Fibroblast of skin of left quadriceps (primary cell): Measurements from ENCODE around the gene TUSC2.

Experiments used
- DNase-seq, 2 experiments: peaks; one replicate each; pipeline ENCODE4 v3.0.0-alpha.2; 2013; ENCODE audit warnings: low read depth in 2 of 2

TUSC2 gene

DNA sequence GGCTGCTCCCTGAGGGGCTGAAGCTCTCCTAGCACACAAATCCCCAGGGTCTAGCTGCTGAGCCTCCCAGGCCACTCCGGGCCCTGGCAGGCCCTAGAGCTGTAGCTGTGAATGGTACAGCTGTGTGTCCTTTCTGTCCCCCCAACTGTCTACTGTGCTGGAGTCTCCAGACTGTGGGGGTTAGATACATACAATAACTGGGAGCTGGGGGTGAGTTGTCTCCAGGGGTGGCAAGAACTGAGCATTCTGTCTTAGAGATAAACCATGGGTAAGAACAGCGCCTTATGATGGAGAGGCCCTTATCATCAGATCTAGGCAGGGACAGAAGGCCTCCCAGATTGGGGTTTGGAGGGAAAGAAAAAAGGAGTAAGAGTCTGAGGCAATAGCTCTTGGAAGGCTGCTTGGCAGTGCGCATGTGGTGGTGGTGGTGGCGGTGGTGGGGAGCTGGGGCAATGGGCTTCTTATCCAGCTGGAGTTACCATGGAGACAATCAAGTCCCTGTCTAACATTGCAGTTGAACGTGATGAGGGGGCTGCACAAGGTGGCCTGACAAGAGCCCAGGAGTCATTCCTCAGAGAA, 26.3 kb upstream of the TUSC2 start:
- DNase-seq: no peak

DNA sequence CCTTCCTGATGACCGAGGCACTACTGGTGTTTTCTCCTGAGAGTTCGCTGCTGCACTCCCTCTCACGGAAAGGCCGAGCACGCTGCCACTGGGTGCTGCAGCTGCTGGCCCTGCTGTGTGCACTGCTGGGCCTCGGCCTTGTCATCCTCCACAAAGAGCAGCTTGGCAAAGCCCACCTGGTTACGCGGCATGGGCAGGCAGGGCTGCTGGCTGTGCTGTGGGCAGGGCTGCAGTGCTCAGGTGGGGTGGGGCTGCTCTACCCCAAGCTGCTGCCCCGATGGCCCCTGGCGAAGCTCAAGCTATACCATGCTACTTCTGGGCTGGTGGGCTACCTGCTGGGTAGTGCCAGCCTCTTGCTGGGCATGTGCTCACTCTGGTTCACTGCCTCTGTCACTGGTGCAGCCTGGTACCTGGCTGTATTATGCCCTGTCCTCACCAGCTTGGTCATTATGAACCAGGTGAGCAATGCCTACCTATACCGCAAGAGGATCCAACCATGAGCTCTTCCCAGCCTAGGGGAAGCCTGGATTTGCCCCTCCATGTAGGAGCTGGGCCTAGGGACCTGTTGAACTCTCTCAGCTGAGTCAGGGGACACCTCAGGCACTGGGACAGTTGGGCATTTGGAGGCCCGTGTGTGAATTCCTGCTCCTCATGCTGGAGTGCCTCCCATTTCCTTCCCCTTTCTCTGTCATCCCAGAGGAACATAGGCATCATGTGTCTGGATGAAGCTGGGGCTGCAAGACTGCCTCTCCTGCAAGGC, 25.4 kb upstream of the TUSC2 start:
- no peak for DNase-seq

DNA sequence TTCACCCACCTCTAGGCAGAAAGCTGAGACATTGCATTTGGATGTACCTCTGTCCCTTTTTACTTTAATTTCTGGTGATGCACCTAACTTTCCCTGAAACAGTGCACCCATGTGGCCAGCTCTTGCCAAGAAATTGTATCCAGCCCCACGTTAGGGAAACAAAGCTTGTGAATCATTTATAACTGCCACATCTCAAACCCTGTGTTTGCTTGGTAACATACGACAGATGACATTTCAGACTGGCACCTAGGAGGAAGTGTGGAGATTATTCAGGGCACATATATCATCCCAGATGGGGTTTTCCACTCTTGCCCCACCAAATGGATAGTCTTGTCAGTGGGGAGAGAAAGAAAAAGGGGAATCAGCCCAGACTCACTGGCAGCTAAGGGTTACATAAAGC, 24.8 kb upstream of the TUSC2 start:
- DNase-seq: no peak

DNA sequence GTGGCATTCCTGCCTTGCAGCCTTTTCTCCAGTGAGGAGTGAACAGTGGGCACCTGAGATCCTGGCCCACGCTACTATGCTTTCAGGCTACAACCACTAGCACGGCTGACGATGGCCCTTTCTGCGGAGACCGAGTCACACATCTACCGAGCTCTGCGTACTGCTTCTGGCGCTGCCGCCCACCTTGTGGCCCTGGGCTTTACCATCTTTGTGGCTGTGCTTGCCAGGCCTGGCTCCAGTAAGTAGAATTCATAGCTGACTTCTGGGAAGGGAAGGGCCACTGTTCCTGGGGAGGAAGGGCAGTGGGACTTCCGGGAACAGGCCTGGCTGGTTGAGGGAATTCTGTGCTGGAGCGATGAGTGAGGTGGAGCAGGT, 23.3 kb upstream of the TUSC2 start:
- DNase-seq: no peak

DNA sequence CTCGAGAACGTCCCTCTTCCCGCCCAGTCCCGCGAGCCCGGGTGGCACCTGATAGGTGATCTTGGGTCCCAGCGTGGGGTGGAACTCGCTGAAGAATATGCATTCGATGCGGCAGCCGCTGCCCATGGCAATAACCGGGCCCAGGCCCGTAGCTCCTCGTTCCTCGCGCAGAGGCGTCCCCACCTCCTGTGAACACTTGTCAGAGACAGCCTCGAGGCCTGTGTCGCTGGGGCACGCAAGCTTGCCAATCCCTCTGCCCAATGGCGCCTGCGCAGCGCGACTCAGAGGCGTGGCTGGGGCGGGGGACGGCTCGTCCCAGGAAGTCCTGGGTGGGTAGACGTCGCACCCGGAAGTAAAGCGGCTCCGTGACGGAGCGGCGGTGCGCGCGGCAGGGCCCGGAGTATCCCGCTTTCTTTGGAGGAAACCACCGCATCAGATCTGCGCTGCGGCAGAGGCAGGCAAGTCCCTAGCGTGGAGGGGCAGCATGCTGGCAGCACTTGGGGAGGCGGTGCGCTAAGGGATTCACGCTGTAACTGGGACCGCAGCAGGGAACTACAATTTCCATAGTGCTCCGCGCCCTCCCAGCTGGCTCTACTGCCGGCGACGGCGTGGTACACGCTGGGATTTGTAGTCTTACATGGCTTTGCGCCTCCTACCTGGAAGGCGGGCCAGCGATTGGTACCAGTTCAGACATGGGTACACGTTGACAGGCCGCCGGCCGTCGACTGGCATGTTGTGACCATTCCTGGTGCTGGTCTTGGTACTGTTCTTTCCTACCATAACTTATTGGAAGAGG, 22.7 kb upstream of the TUSC2 start, which contains the start of the genes CYB561D2 and NPRL2:
Gene CYB561D2 (plus strand): TSS at position 336 of the 796 bp plus-strand sequence. CDS start 572 bp downstream, outside the sequence.
Gene NPRL2 (minus strand): TSS at position 249 of the 796 bp plus-strand sequence. CDS start 123 bp downstream, at position 126.
- DNase-seq: peak; percentile 76 to 79

DNA sequence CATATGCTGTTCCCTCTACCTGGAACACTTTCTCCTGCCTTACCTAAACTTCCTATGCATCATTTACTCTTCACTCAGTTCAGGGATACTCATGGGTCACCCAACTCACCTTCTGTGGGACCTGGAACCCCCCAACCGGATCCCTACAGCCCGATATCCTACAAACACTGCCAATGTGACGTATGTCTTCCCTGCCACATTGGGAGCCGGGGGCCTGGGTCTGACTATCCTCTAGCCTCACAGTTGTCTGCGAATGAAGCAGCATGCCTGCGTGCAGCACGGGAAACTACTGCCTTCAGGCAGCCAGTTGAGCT, 22.1 kb upstream of the TUSC2 start:
- no peak for DNase-seq

DNA sequence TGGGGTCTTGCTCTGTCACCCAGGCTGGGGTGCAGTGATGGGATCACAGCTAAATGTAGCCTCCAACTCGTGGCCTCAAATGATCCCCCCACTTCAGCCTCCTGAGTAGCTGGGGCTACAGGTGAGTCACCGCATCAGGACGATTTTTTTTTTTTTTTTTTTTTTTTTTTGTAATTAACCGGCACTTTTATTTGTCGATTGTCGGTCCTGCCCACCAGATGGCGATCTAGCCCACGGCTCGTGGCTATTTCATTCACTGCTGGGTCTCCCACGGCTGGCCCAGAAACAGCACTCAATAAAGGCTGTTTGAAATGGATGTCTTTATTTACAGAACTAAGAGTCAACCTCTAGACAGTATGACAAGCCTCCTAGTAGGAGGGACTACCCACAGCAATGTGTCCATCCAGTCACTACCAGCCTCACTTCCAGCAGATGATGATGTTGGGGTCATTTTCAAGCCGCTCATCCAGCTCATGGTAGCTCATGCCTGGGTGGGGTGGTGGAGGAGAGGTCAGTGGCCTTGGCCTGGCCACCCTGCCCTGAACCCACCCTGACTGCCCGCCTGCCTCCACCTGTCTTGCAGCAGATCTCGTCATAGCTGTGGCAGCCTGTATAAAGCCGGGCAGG, 19.3 kb upstream of the TUSC2 start:
- peak in 1 of 2 experiments; percentile 53 for DNase-seq

DNA sequence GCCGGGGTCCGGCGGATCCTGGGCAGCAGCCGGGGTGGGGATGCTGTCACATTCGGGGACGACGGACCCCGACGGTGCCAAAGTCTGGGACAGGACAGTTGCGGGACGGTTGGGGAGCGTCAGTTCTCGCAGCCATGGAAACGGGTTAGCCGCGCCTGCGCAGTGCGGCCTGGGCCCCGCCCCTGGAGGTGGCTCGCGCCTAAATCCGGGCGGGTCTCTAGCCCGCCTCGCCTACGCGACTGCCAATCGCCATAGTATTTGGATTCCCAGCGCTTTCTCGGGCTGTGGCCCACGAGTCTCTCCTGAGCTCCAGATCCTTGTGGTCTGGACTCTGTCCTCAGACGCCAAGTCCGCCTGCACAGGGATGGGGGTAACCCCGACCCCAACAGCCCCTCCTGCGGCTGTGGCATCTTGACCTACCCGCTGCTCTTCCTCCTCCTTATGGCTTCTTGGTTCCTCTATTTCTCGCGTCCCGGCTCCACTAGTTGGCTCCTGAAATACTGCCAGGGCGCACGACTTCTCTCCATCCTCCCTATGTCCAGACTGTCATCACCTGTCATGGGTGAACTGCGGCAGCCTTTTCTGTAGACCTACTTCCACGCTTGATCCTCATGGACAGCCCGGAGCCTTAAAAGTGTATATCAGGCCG, 17.7 kb upstream of the TUSC2 start, which contains the start of gene ZMYND10:
Gene ZMYND10 (minus strand): TSS at position 147 of the 649 bp plus-strand sequence. CDS start 153 bp downstream, outside the sequence.
- no peak for DNase-seq

DNA sequence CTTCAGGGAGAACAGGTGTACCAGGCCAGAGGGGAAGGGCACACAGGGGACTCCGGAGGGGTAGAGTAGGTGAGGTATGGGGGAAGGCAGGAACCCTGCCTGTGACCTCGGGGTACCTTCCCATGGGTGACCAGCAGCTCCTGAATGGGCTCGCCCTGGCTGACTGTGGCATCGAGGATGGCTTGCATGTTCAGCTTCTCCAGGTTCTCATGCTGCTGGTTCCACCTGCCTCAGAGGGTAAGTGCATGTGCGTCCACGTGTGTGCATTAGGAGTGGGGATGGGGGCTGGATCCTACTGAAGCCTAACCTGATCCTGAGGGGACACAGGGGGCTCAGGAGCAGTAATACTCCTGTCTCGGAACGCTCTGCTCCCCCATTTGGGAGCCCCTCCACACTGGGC, 17.0 kb upstream of the TUSC2 start:
- DNase-seq: no peak

DNA sequence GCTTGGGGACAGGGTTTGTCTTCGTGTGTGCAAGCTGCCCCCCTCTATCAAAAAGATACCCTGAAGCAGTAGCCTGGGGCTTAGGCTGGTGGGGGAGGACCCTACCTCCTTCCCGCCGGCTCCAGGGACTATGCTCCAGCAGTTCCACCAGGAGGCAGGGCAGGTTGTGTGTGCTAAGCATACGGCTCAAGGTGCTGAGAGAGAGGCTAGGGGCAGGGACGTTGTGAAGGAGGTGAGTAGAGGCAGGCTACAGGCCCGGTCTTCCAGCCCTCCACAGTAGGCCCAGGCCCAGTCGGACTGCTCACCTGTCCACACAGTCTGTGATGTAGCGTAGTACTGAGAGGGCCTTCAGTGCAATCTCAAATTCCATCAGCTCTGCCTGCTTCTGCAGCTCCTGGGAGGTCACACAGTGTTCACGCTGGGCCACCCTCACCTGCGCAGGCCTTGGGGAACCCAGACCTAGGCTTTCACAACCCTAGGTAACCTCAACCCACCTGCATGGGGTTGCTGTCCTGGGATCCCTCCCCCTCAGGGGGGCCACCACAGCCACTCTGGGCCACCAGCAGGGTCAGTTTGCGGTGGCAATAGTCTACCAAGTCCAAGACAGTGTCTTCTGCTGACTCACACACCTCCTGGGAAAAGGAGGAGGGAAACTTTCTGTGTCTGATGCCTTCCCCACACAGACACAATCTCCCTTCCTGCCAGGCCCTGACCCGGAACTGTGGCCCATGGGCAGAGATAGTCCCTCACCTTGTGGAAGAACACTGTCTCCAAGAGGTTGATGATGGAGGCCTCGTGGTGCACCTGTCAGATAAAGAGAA, 15.0 kb upstream of the TUSC2 start:
- DNase-seq: no peak

DNA sequence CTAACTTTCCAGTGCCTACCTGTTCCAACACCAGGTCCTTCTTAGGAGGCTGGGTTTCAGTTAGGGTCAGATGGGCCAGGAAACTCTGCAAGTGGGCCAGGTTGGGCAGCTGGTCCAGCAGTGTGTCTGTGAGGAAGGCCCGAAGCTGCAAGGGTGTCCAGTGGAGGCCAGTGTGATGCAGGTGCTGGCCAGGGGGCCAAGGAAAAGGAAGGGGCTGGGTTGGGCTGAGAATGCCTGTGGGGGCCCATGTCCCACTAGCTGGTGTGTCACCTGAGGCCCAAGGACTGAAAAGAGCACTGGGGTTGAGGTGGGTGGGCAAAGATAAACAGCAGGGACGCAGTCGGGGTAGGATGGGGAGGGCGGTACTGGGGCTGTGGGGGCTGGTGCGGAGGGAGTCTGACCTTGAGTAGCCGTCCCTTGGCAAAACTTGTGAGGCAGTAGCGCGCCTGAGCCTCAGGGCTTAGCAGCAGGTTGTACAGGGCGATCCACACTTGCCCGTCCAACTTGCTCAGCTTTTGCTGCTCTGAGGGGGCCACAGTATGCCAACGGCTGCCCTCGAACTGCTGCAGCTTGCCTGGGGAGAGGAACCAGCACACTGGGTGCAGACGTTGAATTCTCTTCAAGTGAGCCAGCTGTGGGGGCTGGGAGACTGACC, 14.1 kb upstream of the TUSC2 start:
- DNase-seq: no peak

DNA sequence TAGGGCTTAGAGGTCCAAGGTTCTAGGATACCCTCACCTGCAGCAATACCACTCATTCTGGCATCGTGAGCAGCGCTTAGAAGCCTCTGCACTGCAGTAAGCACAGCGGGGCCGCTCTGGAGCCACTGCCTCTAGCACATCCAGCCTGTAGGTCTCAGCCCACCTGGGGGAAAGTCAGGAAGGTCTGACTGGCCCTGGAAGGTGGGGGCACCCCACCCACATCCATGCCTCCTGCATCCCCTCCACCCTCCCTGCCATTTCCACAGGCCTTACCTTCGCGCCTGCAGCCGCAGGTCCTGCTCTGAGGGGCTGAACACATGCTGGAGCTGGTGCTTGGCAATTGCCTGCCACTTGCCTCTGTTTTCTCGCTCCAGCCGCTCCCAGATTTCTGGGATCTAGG, 13.5 kb upstream of the TUSC2 start:
- no peak for DNase-seq

DNA sequence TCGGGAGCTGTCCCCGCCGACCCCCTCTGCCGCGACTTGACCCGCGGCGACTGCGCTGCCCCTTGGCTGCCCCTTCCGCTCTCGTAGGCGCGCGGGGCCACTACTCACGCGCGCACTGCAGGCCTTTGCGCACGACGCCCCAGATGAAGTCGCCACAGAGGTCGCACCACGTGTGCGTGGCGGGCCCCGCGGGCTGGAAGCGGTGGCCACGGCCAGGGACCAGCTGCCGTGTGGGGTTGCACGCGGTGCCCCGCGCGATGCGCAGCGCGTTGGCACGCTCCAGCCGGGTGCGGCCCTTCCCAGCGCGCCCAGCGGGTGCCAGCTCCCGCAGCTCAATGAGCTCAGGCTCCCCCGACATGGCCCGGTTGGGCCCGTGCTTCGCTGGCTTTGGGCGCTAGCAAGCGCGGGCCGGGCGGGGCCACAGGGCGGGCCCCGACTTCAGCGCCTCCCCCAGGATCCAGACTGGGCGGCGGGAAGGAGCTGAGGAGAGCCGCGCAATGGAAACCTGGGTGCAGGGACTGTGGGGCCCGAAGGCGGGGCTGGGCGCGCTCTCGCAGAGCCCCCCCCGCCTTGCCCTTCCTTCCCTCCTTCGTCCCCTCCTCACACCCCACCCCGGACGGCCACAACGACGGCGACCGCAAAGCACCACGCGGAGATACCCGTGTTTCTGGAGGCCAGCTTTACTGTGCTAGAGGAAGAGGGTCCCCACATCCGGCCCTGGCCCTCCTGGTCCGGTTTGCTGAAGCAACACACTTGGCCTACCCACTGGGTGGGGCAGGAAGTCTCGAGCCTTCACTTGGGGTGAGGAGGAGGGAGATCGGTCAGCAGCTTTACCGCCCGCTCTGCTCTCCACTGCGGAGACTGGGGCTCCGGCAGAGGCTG, 12.7 kb upstream of the TUSC2 start, which contains the start of gene RASSF1:
Gene RASSF1 (minus strand): TSS at position 389 of the 882 bp plus-strand sequence. CDS start 31 bp downstream, at position 358.
- no peak for DNase-seq

DNA sequence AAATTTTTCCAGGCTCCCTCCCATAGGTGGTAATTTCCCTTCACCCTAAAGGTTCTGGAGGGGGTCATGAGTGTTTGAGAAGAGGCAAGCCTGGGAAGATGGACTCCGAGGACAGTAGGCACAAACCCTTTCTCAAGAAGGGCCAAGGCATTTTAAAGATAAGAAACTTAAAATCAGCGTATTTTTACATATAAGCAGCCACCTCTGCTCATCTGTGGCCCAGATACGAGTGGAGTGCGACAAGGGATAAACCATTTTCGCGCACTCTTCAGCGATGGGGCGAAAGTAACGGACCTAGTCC, 12.1 kb upstream of the TUSC2 start:
- no peak for DNase-seq

DNA sequence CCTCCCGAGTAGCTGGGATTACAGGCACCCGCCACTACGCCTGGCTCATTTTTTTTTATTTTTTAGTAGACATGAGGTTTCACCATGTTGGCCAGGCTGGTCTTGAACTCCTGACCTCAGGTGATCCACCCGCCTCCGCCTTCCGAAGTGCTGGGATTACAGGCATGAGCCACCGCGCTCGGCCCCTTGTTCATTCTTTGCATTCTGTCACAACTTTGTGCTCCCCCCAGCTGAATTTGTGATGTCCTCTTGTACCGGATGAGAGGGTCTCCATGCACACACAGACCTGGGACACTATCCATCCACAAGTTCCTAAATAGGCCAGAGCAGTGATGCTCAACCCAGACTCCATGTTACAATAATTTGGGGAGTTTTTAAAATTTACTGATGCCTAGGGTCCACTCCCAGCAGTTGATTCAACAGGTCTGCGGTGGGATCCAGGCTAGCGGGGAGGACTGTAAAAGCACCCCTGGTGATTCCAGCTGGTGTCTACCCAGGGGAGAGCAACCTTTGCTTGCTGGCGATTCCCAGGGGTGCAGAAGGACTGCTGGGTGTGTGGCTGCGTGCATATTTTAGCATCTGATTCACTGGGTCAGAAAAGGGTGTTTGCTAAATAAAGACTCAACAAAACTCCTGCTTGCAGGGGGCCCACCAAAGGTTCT, 11.6 kb upstream of the TUSC2 start:
- no peak for DNase-seq

DNA sequence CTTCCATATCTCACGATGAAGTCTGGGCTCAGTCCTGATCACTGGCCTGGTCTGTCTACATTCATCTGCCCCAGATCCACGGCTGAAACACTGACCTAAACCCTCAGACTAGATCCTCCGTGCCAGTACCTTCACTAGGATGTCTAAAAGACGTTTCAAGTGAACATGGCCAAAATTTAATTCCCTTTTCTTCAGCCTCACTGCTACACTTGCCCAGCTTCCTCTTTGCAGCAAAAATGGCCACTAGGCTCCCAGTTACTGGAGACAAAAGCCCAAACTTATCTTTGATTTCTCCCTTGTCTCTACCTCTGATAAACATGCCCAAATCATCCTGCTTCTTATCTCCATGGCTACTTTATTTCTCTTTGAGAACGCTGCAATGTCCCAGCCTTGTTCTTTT, 10.9 kb upstream of the TUSC2 start:
- no peak for DNase-seq

DNA sequence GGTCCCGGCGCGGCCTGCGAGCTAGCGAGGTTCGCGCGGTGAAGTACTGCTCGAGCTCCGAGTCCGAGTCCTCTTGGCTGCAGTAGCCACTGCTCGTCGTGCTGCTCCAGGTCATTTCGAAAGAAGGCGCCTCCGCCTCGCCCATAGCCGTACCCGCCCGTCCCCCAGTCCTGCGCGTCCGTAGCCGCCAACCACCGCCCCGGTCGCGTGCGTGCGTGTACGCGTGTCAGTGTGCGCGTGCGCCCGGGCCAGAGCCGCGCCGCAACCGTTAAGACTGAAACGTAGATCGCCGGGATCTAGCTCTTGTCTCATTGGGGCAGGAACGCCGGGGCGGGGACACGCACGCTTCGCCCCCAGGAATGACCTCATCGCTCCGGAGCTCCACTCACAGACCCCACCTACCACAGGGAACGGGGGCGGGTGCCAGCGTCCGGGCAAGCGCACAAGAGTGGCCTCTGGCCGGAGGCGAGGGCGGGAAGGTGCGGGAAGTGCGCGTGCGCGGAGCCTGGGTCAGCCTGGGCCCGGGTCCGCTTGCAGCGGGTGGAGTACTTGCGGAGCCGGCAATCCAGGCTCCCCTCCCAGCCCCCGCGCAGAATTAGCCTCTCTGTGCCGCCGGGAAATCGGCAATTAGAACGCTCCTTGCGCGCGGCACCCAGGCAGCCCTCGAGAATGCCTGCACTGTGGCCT, 9.3 kb upstream of the TUSC2 start:
- DNase-seq: peak; percentile 97
